Central memory CD8-positive, alpha-beta T cell (primary cell): ENCODE data around the gene POU6F1.

Source experiments
- ATAC-seq: fragments of 150-1000 bp; cut with Tn5 transposase; replicated peaks from 2 replicates; pipeline ENCODE4 v1.10.0; 2022; ENCODE audit warnings: mild to moderate bottlenecking, moderate FRiP score, moderate number of reproducible peaks; ENCODE audit not compliant: poor library complexity, severe bottlenecking; ENCODE audit errors: extremely low read depth
- DNase-seq, 2 donors: peaks; one replicate each; pipeline ENCODE4 v3.0.0; 2021; ENCODE audit warnings: low spot score in 2 of 2
- H3K27ac Mint-ChIP-seq: one replicate; pipeline ENCODE4 v1.8.0; 2022; ENCODE audit warnings: low read depth, mild to moderate bottlenecking, moderate library complexity, mixed read lengths
- H3K27me3 Mint-ChIP-seq: one replicate; pipeline ENCODE4 v1.8.0; 2022; ENCODE audit warnings: mixed read lengths
- H3K36me3 Mint-ChIP-seq: one replicate; pipeline ENCODE4 v1.8.0; 2022; ENCODE audit warnings: mild to moderate bottlenecking, moderate library complexity, mixed read lengths; ENCODE audit not compliant: insufficient read depth
- H3K4me1 Mint-ChIP-seq: one replicate; pipeline ENCODE4 v1.8.0; 2022; ENCODE audit warnings: mixed read lengths
- H3K4me3 Mint-ChIP-seq: one replicate; pipeline ENCODE4 v1.8.0; 2022; ENCODE audit warnings: mild to moderate bottlenecking, moderate library complexity, mixed read lengths
- H3K9me3 Mint-ChIP-seq: one replicate; pipeline ENCODE4 v1.8.0; 2022; ENCODE audit warnings: mixed read lengths

Gene POU6F1

DNA sequence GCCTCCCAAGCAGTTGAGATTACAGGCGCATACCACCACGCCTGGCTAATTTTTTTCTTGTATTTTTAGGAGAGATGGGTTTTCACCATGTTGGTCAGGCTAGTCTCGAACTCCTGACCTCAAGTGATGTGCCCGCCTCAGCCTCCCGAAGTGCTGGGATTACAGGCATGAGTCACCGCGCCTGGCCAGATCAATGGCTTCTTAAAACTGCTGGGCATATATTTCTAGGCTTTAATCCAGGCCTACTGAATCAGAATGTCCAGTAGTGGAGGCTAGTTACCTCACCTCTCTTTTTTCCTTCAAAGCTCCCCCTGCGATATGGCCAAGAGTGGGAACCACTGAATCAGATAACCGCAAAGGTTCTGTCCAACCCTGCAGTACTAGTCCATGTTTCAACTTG is 17.1 kb downstream of the POU6F1 start:
- peaks cover 4% of the 10 kb centered on the region for H3K36me3 Mint-ChIP-seq
- no peak for DNase-seq
- H3K27ac Mint-ChIP-seq, result no peak overlapping the region
- H3K4me1 Mint-ChIP-seq, result no peaks in the 10 kb centered on the region
- H3K27me3 Mint-ChIP-seq, result no peaks in the 10 kb centered on the region
- no peak for ATAC-seq
- H3K9me3 Mint-ChIP-seq, result no peaks in the 10 kb centered on the region
- H3K4me3 Mint-ChIP-seq, result no peak overlapping the region

DNA sequence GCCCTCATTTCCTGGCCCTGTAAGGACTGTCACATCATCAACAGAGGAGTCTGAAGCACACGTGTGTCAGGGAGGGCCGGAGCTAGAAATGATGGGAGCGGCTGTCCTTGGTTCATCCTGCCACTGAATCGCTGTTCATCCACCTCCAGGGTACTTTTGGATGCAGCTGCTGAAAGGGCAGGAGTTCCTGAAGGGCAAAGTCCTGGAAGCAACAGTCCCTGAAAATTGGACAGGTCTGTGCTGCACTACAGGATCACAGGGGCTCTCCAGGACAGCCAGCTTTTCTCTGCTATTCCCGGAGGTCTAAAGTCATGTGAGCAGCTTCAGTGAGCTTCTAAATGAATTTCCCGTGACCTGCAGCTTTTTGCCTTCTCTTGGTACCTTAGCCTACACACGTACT is 17.7 kb downstream of the POU6F1 start:
- ATAC-seq, result no peak
- no peak overlapping the region for H3K4me3 Mint-ChIP-seq
- no peak for DNase-seq
- H3K4me1 Mint-ChIP-seq, result no peaks in the 10 kb centered on the region
- peaks cover 4% of the 10 kb centered on the region for H3K36me3 Mint-ChIP-seq
- H3K27me3 Mint-ChIP-seq, result no peaks in the 10 kb centered on the region
- no peaks in the 10 kb centered on the region for H3K9me3 Mint-ChIP-seq
- peak overlapping the region; percentile 14 for H3K27ac Mint-ChIP-seq

DNA sequence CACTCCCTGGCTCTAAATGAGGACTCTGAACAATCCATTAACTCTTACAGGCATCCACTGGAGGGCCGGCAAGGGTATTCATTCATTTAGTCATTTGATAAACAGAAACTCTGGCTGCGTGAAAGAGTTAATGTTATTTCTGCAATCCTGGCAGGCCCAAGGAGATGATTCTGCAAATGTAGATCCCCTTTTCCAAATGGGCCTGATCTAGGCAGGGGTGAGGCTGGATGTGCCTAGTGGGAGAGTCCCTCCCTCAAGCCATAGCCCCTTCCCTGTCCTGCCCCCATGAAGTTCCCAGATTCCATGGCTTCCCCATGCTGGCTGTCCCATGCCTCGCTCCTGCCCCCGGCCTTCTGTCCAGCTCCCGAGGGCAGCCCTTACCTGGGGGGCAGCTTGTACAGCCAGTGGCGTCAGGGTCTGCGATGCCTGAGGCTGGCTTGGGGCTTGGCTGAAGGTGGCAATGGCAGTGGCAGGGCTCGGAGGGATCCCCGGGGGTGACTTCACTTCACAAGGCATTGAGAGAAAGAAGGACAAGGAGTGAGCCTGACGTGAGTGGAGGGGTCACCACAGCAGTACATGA is 18.4 kb downstream of the POU6F1 start:
- Mint-ChIP-seq H3K27me3 (no peaks in the 10 kb centered on the region), H3K36me3 (peaks cover 4% of the 10 kb centered on the region), H3K9me3 (no peaks in the 10 kb centered on the region), H3K4me3 (no peak overlapping the region), H3K4me1 (no peaks in the 10 kb centered on the region), H3K27ac (peak overlapping the region; percentile 14)
- DNase-seq (no peak), ATAC-seq (no peak)

DNA sequence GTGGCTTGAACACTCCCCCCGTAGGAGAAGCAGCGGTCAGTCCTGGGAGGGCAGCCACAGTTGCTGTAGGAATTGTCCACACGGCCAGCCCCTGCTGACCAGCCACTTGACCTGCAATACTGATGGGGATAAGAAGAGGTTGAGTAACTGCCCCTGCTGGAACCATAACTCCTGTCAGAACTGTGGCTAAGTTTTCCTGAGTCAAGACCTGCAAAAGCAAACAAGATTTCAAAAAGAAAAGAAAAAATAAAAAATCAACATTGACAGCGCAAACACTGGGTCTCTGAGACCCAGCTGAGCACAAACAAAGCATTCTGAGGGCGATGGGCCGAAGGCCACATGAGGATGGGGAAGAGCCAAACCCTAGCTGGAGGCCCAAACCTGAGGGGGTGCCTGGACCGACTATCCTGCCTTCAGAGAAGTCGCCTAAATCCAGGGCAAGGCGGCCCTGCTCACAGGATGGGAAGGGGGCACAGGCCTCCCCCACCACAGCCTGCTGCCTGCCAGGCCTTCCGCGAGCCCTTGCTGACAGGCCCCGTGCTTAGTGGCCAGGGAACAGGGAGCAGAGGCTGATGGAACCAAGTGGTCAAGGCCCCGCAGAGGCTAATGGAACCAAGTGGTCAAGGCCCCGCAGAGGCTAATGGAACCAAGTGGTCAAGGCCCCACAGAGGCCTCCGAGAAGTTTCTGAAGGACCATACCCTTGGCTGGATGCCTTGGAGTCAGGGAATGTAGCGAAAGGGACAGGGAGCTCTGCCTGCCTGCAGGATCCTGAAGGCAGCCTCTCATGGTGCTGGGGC is 19.1 kb downstream of the POU6F1 start:
- ATAC-seq, result no peak
- H3K27me3 Mint-ChIP-seq, result no peaks in the 10 kb centered on the region
- no peak for DNase-seq
- no peaks in the 10 kb centered on the region for H3K4me1 Mint-ChIP-seq
- H3K27ac Mint-ChIP-seq, result no peak overlapping the region
- H3K4me3 Mint-ChIP-seq, result no peak overlapping the region
- H3K36me3 Mint-ChIP-seq, result peaks cover 4% of the 10 kb centered on the region
- no peaks in the 10 kb centered on the region for H3K9me3 Mint-ChIP-seq

DNA sequence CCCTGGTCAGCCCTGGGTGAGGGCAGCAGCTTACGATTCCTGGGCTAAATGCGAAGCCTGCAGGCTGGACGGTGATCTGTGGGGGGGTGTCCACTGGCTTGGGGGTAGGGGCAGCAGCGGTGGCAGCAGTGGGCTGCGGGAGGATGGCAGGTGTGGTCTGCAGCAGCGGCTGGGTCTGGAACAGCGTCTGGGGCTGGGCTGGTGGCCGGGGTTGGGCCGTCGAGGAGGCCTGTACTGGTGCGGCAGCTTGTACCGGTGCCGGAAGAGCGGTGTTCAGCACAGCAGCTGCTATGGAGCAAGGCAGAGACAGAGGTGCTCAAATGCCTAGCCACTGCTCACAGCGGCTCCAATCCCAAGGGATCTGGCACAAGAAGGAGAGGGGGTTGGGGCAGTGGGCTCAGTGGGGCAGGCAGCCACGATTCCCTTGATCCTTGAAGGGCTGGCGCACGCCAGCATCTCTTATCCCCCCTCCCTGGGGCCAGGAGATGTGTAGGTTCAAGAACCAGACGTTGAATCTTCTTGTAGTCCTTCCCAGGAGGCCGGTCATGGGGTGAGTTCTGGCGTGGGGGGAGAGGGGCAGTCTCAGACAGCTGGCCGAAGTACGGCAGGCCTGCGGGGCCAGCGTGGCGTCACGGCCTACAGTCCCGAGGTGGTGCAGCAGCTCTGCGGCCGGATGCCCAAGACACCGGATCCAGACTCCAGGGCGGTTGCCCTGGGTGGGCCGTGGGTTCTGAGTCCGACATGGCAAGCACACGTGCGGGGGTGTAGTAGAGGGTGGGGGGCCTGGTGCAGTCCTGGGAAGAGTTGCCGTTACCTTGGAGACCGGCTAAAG is 19.9 kb downstream of the POU6F1 start:
- H3K27ac Mint-ChIP-seq, result no peak overlapping the region
- H3K27me3 Mint-ChIP-seq, result no peaks in the 10 kb centered on the region
- H3K36me3 Mint-ChIP-seq, result peaks cover 6% of the 10 kb centered on the region
- ATAC-seq (no peak), DNase-seq (no peak)
- no peaks in the 10 kb centered on the region for H3K9me3 Mint-ChIP-seq
- no peaks in the 10 kb centered on the region for H3K4me1 Mint-ChIP-seq
- no peak overlapping the region for H3K4me3 Mint-ChIP-seq

DNA sequence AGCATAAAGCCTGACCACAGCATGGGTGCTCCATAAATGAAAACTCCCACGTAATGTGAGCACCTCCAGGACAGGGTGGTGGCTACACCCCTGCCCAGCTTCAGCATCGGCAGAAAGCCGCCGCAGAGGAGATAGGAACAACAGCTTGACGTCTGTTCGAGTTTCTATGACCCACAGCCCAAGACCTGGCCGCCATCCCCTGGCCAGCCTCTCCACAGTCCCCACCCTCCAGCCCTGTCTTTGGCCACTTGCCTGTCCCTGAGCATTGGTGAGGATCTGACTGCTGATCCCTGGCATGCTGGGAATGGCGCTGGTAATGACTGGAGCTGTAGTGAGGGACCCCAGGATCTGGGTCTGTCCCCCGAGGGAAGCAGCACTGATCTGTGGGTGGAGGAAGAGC is 21.3 kb downstream of the POU6F1 start:
- Mint-ChIP-seq H3K27me3 (no peaks in the 10 kb centered on the region), H3K4me1 (no peaks in the 10 kb centered on the region), H3K4me3 (no peak overlapping the region), H3K36me3 (peaks cover 4% of the 10 kb centered on the region), H3K9me3 (no peaks in the 10 kb centered on the region), H3K27ac (no peak overlapping the region)
- ATAC-seq (no peak), DNase-seq (no peak)

DNA sequence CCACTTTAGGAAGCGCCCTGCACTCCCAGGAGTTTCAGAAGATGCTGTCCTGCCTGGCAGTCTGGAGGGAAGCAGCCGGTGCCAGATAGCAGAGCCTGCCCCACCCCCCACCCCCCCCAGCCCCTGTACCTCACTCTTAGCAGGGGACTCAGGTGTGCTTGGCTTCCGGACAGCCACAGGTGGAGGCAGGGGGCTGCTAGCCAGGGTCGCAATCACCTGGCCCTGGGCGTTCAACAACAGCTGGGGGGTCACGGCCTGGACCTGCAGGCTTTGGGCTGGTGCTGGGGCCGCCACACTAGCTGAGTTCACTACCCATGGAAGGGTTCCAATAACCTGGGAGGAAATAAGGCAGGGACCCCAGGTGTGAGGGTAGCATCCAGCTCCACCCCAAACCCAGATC is 22.0 kb downstream of the POU6F1 start:
- H3K9me3 Mint-ChIP-seq, result no peaks in the 10 kb centered on the region
- H3K4me1 Mint-ChIP-seq, result no peaks in the 10 kb centered on the region
- no peak overlapping the region for H3K4me3 Mint-ChIP-seq
- DNase-seq (no peak), ATAC-seq (no peak)
- no peak overlapping the region for H3K27ac Mint-ChIP-seq
- H3K27me3 Mint-ChIP-seq, result no peaks in the 10 kb centered on the region
- H3K36me3 Mint-ChIP-seq, result peaks cover 4% of the 10 kb centered on the region

DNA sequence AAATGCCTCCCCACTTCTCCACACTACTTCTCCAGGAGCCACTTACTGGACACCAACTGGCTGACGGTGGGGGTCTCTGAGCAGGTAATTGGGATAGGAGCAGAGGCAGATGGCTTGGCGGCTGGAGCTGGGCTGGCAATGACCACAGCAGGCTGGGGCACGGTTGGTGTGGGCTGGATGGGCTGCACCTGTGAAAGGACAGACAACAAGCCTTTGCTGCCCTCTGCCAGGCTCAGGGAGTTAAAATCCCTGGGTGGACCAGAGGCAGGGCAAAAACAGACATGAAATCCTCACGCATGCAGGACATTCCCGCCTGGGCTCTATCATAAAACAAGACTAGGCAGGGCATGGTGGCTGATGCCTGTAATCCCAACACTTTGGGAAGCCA is 25.6 kb downstream of the POU6F1 start:
- no peak overlapping the region for H3K27ac Mint-ChIP-seq
- H3K4me3 Mint-ChIP-seq, result no peak overlapping the region
- H3K9me3 Mint-ChIP-seq, result no peaks in the 10 kb centered on the region
- DNase-seq (no peak), ATAC-seq (no peak)
- H3K27me3 Mint-ChIP-seq, result no peaks in the 10 kb centered on the region
- H3K4me1 Mint-ChIP-seq, result no peaks in the 10 kb centered on the region
- peaks cover 10% of the 10 kb centered on the region for H3K36me3 Mint-ChIP-seq

DNA sequence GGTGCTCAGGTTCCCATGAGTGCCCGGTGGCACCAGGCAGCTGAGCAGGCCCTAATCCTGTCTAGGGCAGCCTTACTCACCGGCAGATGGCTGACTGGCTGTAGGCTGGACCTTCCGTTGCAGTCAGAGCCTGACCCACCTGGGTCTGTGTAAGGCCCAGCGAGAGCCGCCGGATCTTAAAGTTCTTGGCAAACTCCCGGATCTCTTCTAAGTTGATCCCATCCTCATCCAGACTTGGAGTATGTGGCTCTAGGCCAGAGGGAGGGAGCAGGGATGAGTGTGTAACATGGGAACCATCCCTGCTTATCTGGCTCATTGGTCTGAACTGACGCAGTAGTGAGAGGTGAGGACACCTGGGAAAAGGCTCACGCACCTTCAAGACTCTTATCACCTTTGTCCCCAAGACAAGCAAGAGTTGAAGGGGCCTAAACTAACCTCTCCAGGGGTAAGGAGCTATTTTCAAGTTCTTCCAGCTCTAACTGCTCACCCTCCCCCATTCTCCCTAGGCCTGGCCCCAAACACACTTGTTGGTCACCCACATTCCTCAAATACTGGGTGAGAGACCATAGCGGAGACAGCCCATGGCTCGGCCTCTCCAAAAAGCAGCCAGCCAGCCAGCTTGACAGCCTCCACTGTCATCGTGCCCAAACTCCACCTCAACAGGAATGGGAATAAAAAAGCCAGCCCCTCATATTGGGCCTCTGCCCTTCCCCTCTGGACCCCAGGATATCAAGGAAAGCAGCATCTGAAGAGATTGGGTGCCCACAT is 26.2 kb downstream of the POU6F1 start:
- Mint-ChIP-seq H3K27ac (no peak overlapping the region), H3K9me3 (no peaks in the 10 kb centered on the region), H3K4me1 (no peaks in the 10 kb centered on the region), H3K27me3 (no peaks in the 10 kb centered on the region), H3K36me3 (peaks cover 10% of the 10 kb centered on the region), H3K4me3 (no peak overlapping the region)
- ATAC-seq (no peak), DNase-seq (no peak)

DNA sequence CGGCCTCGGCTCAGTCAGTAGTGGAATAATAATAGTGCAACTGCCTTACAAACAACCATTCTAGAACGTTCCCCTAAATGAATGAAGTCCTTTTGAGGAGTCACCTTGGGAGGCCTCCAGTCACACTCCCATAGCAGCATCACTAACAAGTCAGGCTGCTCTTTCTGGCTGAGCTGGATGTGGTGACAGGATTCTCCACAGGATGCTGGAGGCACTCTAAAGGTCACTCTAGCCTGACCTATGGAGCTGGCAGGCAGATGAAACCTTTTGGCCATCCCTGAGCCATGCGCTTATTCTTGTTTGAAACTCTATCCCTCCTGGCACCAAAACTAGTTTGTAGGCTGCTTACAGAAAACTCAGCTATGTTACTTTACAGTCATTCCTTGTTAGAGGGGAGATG is 27.0 kb downstream of the POU6F1 start:
- no peak for ATAC-seq
- Mint-ChIP-seq H3K4me1 (no peaks in the 10 kb centered on the region), H3K27ac (no peak overlapping the region), H3K27me3 (no peaks in the 10 kb centered on the region), H3K4me3 (no peak overlapping the region), H3K36me3 (peaks cover 10% of the 10 kb centered on the region), H3K9me3 (no peaks in the 10 kb centered on the region)
- no peak for DNase-seq

DNA sequence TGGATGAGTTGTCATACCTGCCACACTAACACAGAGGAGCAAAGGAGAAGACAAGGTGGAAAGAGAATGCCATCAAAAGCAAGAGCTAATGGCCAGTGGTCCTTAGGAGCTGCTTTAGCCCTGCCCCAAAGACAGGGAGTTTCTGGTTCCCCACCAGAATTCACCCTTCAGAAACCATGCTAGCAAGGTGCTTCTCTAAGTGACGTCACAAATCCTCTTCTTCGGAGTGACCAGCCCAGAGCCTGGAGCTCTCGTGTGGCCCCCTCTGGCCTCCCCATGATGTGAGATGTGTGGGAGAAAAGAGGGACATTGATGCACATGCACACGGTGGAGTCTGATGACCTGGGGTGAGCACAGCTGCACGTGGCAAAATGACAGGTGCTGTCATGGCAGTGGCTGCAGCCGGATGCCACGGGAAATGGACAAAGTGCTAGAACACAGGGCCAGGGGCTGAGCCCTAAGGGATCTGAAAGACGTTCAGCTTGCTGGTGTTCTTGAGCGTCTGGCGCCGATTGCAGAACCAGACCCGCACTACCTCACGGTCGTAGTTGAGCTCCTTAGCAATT is 28.0 kb downstream of the POU6F1 start:
- Mint-ChIP-seq H3K27me3 (no peaks in the 10 kb centered on the region), H3K9me3 (no peaks in the 10 kb centered on the region), H3K27ac (no peak overlapping the region), H3K4me1 (no peaks in the 10 kb centered on the region), H3K4me3 (no peak overlapping the region), H3K36me3 (peaks cover 10% of the 10 kb centered on the region)
- DNase-seq, result no peak
- ATAC-seq, result no peak

DNA sequence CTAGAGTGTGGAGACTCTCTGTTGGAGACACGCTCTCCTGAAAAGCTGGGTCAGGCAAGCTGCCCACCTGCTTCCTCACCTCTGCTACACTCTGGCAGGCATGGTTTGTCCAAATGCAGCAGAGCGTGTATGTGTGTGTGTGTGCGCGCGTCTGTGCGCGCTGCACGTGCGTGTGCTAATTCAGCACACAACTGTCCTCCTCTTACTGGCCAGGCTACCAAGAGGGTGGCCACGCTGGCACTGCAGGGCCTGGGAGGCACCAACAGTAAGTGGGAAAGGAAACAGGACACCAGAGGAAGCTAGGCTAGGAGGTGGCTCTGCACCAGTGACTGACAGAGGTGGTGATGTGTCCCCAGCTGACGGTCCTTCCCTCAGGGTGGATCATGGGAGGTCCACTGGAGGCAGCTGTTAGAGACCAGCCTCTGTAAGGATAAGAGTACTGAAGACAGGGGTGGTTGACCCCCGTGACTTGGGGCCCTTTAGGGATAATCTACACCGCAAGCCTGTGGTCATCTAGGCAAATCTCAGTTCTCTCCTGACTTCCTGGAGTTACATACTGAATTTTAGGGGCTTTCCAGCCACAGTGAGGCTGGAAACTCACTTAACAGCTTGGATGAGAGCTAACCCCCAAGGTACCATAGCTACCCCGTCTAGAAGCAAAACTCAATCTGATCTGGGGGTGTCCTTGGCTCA is 29.4 kb downstream of the POU6F1 start:
- Mint-ChIP-seq H3K27me3 (no peaks in the 10 kb centered on the region), H3K4me3 (no peak overlapping the region), H3K4me1 (no peaks in the 10 kb centered on the region), H3K36me3 (peaks cover 10% of the 10 kb centered on the region), H3K9me3 (no peaks in the 10 kb centered on the region), H3K27ac (no peak overlapping the region)
- ATAC-seq, result no peak
- no peak for DNase-seq
